Measurements from ENCODE around the gene CMBL. TPM values are rescaled to one million over a fixed set of nuclear protein-coding genes. Genes with fewer than 3 reads are reported as not detected.
"Not testable (repeated sequence)": the region's sequence is repeated elsewhere in the genome, so short reads cannot be mapped to it uniquely, and the experiment has no call there.

Gene CMBL
- polyA plus RNA-seq, 3 donors = 41.2 to 52.2 (median 41.6) TPM

GRCh38 chr5:10272875-10273209 is 34.9 kb downstream of the CMBL start:
- DNase-seq (ENCODE audit: extremely low read depth in 1 of 11, low read depth in 9 of 11, low spot score in 4 of 11) = not testable (repeated sequence)

GRCh38 chr5:10272053-10272874 is 35.4 kb downstream of the CMBL start:
- no peak for DNase-seq (ENCODE audit: extremely low read depth in 1 of 11, low read depth in 9 of 11, low spot score in 4 of 11)

- no peak for DNase-seq (ENCODE audit: extremely low read depth in 1 of 11, low read depth in 9 of 11, low spot score in 4 of 11)
These were observed 39.6 kb downstream of the CMBL start for GRCh38 chr5:10268100-10268499.

- no peak for DNase-seq (ENCODE audit: extremely low read depth in 1 of 11, low read depth in 9 of 11, low spot score in 4 of 11)
These were observed 40.9 kb downstream of the CMBL start for GRCh38 chr5:10266839-10267238.

- DNase-seq (ENCODE audit: extremely low read depth in 1 of 11, low read depth in 9 of 11, low spot score in 4 of 11) = no peak
These were observed 41.6 kb downstream of the CMBL start for GRCh38 chr5:10266137-10266536.

GRCh38 chr5:10265245-10266109 is 42.2 kb downstream of the CMBL start:
- DNase-seq (ENCODE audit: extremely low read depth in 1 of 11, low read depth in 9 of 11, low spot score in 4 of 11) = no peak

- DNase-seq (ENCODE audit: extremely low read depth in 1 of 11, low read depth in 9 of 11, low spot score in 4 of 11) = no peak
These were observed 43.1 kb downstream of the CMBL start for GRCh38 chr5:10264604-10265003.

- no peak for DNase-seq (ENCODE audit: extremely low read depth in 1 of 11, low read depth in 9 of 11, low spot score in 4 of 11)
These were observed 44.7 kb downstream of the CMBL start for GRCh38 chr5:10262995-10263394.

GRCh38 chr5:10262121-10262774 is 45.5 kb downstream of the CMBL start:
- no peak for DNase-seq (ENCODE audit: extremely low read depth in 1 of 11, low read depth in 9 of 11, low spot score in 4 of 11)

- no peak for DNase-seq (ENCODE audit: extremely low read depth in 1 of 11, low read depth in 9 of 11, low spot score in 4 of 11)
These were observed 46.6 kb downstream of the CMBL start for GRCh38 chr5:10261065-10261464.

- DNase-seq (ENCODE audit: extremely low read depth in 1 of 11, low read depth in 9 of 11, low spot score in 4 of 11) = no peak
These were observed 47.8 kb downstream of the CMBL start for GRCh38 chr5:10259899-10260298.

- DNase-seq (ENCODE audit: extremely low read depth in 1 of 11, low read depth in 9 of 11, low spot score in 4 of 11) = no peak
These were observed 49.8 kb downstream of the CMBL start for GRCh38 chr5:10257870-10258269.

- no peak for DNase-seq (ENCODE audit: extremely low read depth in 1 of 11, low read depth in 9 of 11, low spot score in 4 of 11)
These were observed 53.0 kb downstream of the CMBL start for GRCh38 chr5:10254686-10255085.

GRCh38 chr5:10253390-10253789 is 54.3 kb downstream of the CMBL start:
- no peak for DNase-seq (ENCODE audit: extremely low read depth in 1 of 11, low read depth in 9 of 11, low spot score in 4 of 11)

- DNase-seq (ENCODE audit: extremely low read depth in 1 of 11, low read depth in 9 of 11, low spot score in 4 of 11) = no peak
These were observed 56.3 kb downstream of the CMBL start for GRCh38 chr5:10251405-10251804.

GRCh38 chr5:10250806-10251276 is 56.9 kb downstream of the CMBL start:
- DNase-seq (ENCODE audit: extremely low read depth in 1 of 11, low read depth in 9 of 11, low spot score in 4 of 11) = no peak

GRCh38 chr5:10249948-10250805 is 57.5 kb downstream of the CMBL start, which contains the start of gene CCT5:
Gene CCT5 (plus strand): TSS chr5:10250280. CDS start chr5:10250341, 61 bp downstream.
- DNase-seq (ENCODE audit: extremely low read depth in 1 of 11, low read depth in 9 of 11, low spot score in 4 of 11) = peak; percentile 89 to 97 (median 94)

GRCh38 chr5:10248378-10249260 is 59.1 kb downstream of the CMBL start:
- DNase-seq (ENCODE audit: extremely low read depth in 1 of 11, low read depth in 9 of 11, low spot score in 4 of 11) = peak in 1 of 11 donors; percentile 20

Data from renal cortex interstitium (tissue), 11 donors.